ENCODE results near the gene ABCC4. TPM values are rescaled to one million over a fixed set of nuclear protein-coding genes. Genes with fewer than 3 reads are reported as not detected.

The ABCC4 gene
- total RNA-seq, 5 donors from 2014 or later (not counting 1 experiment from before 2014, with no cell fraction given): 8.9 to 12.5 (median 9.5) TPM

DNA sequence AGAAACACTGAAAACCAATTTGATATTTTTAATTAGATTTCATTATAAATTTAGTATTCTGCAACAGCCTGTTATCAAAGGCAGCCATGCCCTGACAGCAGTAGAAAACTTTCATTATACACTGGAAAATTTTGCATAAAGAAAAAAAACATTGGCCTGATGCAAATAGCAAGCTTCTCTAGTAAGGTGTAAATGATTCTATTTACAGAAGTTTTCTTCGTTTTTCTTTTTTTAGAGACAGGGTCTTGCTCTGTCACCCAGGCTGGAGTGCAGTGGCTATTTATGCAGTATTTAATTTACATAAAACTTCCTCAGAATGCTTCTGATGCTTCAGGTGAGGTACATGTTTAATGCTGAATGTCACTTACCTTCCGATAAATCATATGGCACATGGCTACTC, 67.0 kb downstream of the ABCC4 start:
- ATAC-seq (replicated peaks in 1 of 4) (no peak), DNase-seq (no peak)
- peaks cover 2 to 12% (median 7%) of the 10 kb centered on the region in 3 donors for H3K4me1 Mint-ChIP-seq
- Histone ChIP-seq H3K9me3 (no peaks in the 10 kb centered on the region), H3K27ac (ENCODE audit: low read length) (no peak overlapping the region), H3K27me3 (replicated peaks in 1 of 2; ENCODE audit: control insufficient read depth in 2 of 2, extremely low read depth in 1 of 2, insufficient read depth in 2 of 2, low read length in 1 of 2) (no peaks in the 10 kb centered on the region), H3K4me1 (ENCODE audit: control insufficient read depth in 1 of 2, extremely low read depth in 1 of 2, insufficient read depth in 2 of 2, low read length in 2 of 2) (no peaks in the 10 kb centered on the region), H3K36me3 (ENCODE audit: control insufficient read depth in 2 of 2, extremely low read depth in 1 of 2, insufficient read depth in 1 of 2, low read length in 1 of 2) (no peaks in the 10 kb centered on the region), H3K4me3 (ENCODE audit: control insufficient read depth in 1 of 2, extremely low read depth in 1 of 2, low read length in 1 of 2) (no peak overlapping the region)
- ChIA-PET POLR2A (no interaction called here), CTCF (no interaction called here)
- H3K27me3 Mint-ChIP-seq: no peaks in the 10 kb centered on the region
- H3K9me3 Mint-ChIP-seq: no peaks in the 10 kb centered on the region
- peaks cover 23% of the 10 kb centered on the region for H3K36me3 Mint-ChIP-seq
- H3K27ac Mint-ChIP-seq: no peak overlapping the region
- H3K4me3 Mint-ChIP-seq: no peak overlapping the region
- WGBS (ENCODE audit: insufficient coverage): 100% methylated on average over 1 of the region's 2 CpGs

GRCh38 chr13:95233026-95233635, 68.1 kb downstream of the ABCC4 start:
- Mint-ChIP-seq H3K9me3 (no peaks in the 10 kb centered on the region), H3K27ac (no peak overlapping the region), H3K4me3 (no peak overlapping the region), H3K27me3 (no peaks in the 10 kb centered on the region), H3K36me3 (peaks cover 21% of the 10 kb centered on the region), H3K4me1 (peaks cover 2 to 12% (median 7%) of the 10 kb centered on the region in 3 donors)
- H3K9me3 ChIP-seq: no peaks in the 10 kb centered on the region
- no peak overlapping the region for H3K4me3 ChIP-seq (ENCODE audit: control insufficient read depth in 1 of 2, extremely low read depth in 1 of 2, low read length in 1 of 2)
- WGBS (ENCODE audit: insufficient coverage): no CpG with 5 or more reads among the region's 4 CpGs
- no peaks in the 10 kb centered on the region for H3K27me3 ChIP-seq (replicated peaks in 1 of 2; ENCODE audit: control insufficient read depth in 2 of 2, extremely low read depth in 1 of 2, insufficient read depth in 2 of 2, low read length in 1 of 2)
- H3K4me1 ChIP-seq (ENCODE audit: control insufficient read depth in 1 of 2, extremely low read depth in 1 of 2, insufficient read depth in 2 of 2, low read length in 2 of 2): no peaks in the 10 kb centered on the region
- no peaks in the 10 kb centered on the region for H3K36me3 ChIP-seq (ENCODE audit: control insufficient read depth in 2 of 2, extremely low read depth in 1 of 2, insufficient read depth in 1 of 2, low read length in 1 of 2)
- DNase-seq (no peak), ATAC-seq (replicated peaks in 1 of 4) (no peak)
- ChIA-PET CTCF (no interaction called here), POLR2A (no interaction called here)
- no peak overlapping the region for H3K27ac ChIP-seq (ENCODE audit: low read length)

GRCh38 chr13:95231393-95231792, 69.9 kb downstream of the ABCC4 start:
- Mint-ChIP-seq H3K27me3 (no peaks in the 10 kb centered on the region), H3K36me3 (peaks cover 17% of the 10 kb centered on the region), H3K9me3 (no peaks in the 10 kb centered on the region), H3K4me3 (no peak overlapping the region), H3K27ac (no peak overlapping the region), H3K4me1 (peaks cover 9 to 12% (median 10%) of the 10 kb centered on the region in 3 donors)
- WGBS (ENCODE audit: insufficient coverage): 89% methylated on average over 4 of the region's 9 CpGs
- Histone ChIP-seq H3K9me3 (no peaks in the 10 kb centered on the region), H3K4me1 (ENCODE audit: control insufficient read depth in 1 of 2, extremely low read depth in 1 of 2, insufficient read depth in 2 of 2, low read length in 2 of 2) (no peaks in the 10 kb centered on the region), H3K27ac (ENCODE audit: low read length) (no peak overlapping the region), H3K36me3 (ENCODE audit: control insufficient read depth in 2 of 2, extremely low read depth in 1 of 2, insufficient read depth in 1 of 2, low read length in 1 of 2) (no peaks in the 10 kb centered on the region), H3K4me3 (ENCODE audit: control insufficient read depth in 1 of 2, extremely low read depth in 1 of 2, low read length in 1 of 2) (no peak overlapping the region), H3K27me3 (replicated peaks in 1 of 2; ENCODE audit: control insufficient read depth in 2 of 2, extremely low read depth in 1 of 2, insufficient read depth in 2 of 2, low read length in 1 of 2) (no peaks in the 10 kb centered on the region)
- DNase-seq (no peak), ATAC-seq (replicated peaks in 1 of 4) (no peak)
- POLR2A ChIA-PET: no interaction called here
- CTCF ChIA-PET: no interaction called here

DNA sequence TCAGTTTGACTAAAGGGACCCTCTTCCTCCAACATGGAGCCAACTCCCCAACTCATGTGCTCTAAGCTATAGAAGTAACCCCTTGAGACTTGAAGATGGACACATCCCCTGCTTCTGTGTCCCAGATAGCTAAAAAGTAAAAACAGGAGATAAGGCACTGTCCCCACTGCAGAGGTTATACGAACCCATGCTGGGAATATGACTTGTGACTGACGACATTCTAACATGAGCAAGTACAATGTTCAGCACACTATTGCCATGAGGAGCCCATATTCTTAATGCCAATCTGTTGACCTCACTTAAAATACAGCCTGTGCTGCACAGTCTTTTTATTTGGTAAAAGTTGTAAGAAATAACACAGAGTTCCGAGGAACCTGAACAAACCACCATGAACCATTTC, 71.4 kb downstream of the ABCC4 start:
- POLR2A ChIA-PET: interaction anchor here in 1 of 2 donors (0.6 kb wide), 1 partner anchor 26 kb away, joined by 7 read pairs; no protein-coding TSS in a partner anchor
- H3K4me1 Mint-ChIP-seq: peaks cover 0 to 7% (median 7%) of the 10 kb centered on the region in 3 donors
- no CpG with 5 or more reads among the region's 3 CpGs for WGBS (ENCODE audit: insufficient coverage)
- no peak for DNase-seq
- no peak overlapping the region for H3K27ac Mint-ChIP-seq
- H3K4me3 Mint-ChIP-seq: no peak overlapping the region
- no peaks in the 10 kb centered on the region for H3K27me3 Mint-ChIP-seq
- no peaks in the 10 kb centered on the region for H3K9me3 Mint-ChIP-seq
- no peak overlapping the region for H3K4me3 ChIP-seq (ENCODE audit: control insufficient read depth in 1 of 2, extremely low read depth in 1 of 2, low read length in 1 of 2)
- H3K27me3 ChIP-seq (replicated peaks in 1 of 2; ENCODE audit: control insufficient read depth in 2 of 2, extremely low read depth in 1 of 2, insufficient read depth in 2 of 2, low read length in 1 of 2): no peaks in the 10 kb centered on the region
- no peak for ATAC-seq (replicated peaks in 1 of 4)
- CTCF ChIA-PET: interaction anchor here in 1 of 2 donors (0.9 kb wide), 1 partner anchor 36 kb away, joined by 4 read pairs; no protein-coding TSS in a partner anchor
- no peak overlapping the region for H3K27ac ChIP-seq (ENCODE audit: low read length)
- H3K4me1 ChIP-seq (ENCODE audit: control insufficient read depth in 1 of 2, extremely low read depth in 1 of 2, insufficient read depth in 2 of 2, low read length in 2 of 2): no peaks in the 10 kb centered on the region
- H3K36me3 ChIP-seq (ENCODE audit: control insufficient read depth in 2 of 2, extremely low read depth in 1 of 2, insufficient read depth in 1 of 2, low read length in 1 of 2): no peaks in the 10 kb centered on the region
- peaks cover 12% of the 10 kb centered on the region for H3K36me3 Mint-ChIP-seq
- H3K9me3 ChIP-seq: no peaks in the 10 kb centered on the region

DNA sequence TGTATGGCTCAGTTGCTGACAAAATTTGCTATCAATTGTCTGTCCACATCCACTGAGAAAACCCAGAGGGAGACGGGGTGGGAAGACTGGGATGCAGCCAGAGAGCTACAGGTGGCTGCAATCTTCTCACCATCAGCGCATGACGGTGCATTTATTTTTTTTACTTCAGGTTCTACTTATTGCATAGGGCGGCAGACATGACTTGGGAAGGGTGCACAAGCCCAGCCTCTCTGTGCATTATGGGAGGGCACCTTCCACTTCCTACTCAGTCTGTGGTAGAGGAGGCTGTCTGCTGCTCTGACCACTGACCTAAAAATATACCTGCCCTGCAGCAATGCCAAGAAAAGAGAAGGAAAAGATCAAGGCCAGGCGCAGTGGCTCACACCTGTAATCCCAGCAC, 73.1 kb downstream of the ABCC4 start:
- ATAC-seq (replicated peaks in 1 of 4) (no peak), DNase-seq (no peak)
- Mint-ChIP-seq H3K36me3 (peaks cover 15% of the 10 kb centered on the region), H3K27ac (no peak overlapping the region), H3K4me3 (no peak overlapping the region), H3K4me1 (peaks cover 0 to 7% (median 7%) of the 10 kb centered on the region in 3 donors), H3K27me3 (no peaks in the 10 kb centered on the region), H3K9me3 (no peaks in the 10 kb centered on the region)
- Histone ChIP-seq H3K27me3 (replicated peaks in 1 of 2; ENCODE audit: control insufficient read depth in 2 of 2, extremely low read depth in 1 of 2, insufficient read depth in 2 of 2, low read length in 1 of 2) (no peaks in the 10 kb centered on the region), H3K9me3 (no peaks in the 10 kb centered on the region), H3K4me1 (ENCODE audit: control insufficient read depth in 1 of 2, extremely low read depth in 1 of 2, insufficient read depth in 2 of 2, low read length in 2 of 2) (no peaks in the 10 kb centered on the region), H3K4me3 (ENCODE audit: control insufficient read depth in 1 of 2, extremely low read depth in 1 of 2, low read length in 1 of 2) (no peak overlapping the region), H3K27ac (ENCODE audit: low read length) (no peak overlapping the region), H3K36me3 (ENCODE audit: control insufficient read depth in 2 of 2, extremely low read depth in 1 of 2, insufficient read depth in 1 of 2, low read length in 1 of 2) (no peaks in the 10 kb centered on the region)
- CTCF ChIA-PET: no interaction called here
- POLR2A ChIA-PET: no interaction called here
- WGBS (ENCODE audit: insufficient coverage): 100% methylated on average over 1 of the region's 5 CpGs

DNA sequence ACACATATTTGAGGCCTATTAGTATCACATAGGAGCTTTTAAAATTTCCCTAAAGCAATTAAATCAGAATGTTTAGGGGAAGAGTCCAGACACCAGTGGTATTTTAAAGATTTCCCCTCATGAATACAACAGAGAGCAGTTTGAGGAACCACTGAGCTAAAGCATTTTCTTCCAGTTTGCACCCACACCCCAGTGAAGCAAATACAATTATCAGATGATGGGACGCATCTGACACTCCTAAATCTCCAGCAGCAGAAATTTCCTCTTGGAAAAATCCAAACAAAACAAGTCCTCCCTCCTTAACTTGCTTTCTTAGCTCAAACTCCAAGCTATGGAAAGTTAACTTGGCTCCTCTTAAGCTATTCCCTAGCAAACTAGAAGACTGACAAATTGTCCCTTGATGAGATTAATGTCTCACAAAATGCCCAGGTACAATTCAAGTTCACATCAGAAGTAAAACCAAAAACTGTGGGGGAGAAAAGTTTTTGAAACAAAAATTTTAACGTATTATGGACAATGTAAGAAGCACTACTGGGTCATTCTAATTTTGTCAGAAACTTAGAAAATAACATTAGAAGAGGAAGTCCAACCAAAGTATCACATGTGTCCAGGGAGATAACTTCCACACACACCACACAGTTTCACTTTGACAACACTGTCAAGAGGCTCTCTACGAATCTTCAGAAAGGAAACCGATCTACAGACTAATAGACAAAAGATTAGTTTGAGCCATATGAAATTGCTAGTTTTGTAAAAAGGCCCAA, 74.1 kb downstream of the ABCC4 start:
- no peak overlapping the region for H3K27ac Mint-ChIP-seq
- Histone ChIP-seq H3K27me3 (replicated peaks in 1 of 2; ENCODE audit: control insufficient read depth in 2 of 2, extremely low read depth in 1 of 2, insufficient read depth in 2 of 2, low read length in 1 of 2) (no peaks in the 10 kb centered on the region), H3K36me3 (ENCODE audit: control insufficient read depth in 2 of 2, extremely low read depth in 1 of 2, insufficient read depth in 1 of 2, low read length in 1 of 2) (no peaks in the 10 kb centered on the region), H3K27ac (ENCODE audit: low read length) (no peak overlapping the region), H3K4me1 (ENCODE audit: control insufficient read depth in 1 of 2, extremely low read depth in 1 of 2, insufficient read depth in 2 of 2, low read length in 2 of 2) (no peaks in the 10 kb centered on the region), H3K9me3 (no peaks in the 10 kb centered on the region), H3K4me3 (ENCODE audit: control insufficient read depth in 1 of 2, extremely low read depth in 1 of 2, low read length in 1 of 2) (no peak overlapping the region)
- H3K27me3 Mint-ChIP-seq: no peaks in the 10 kb centered on the region
- no peaks in the 10 kb centered on the region for H3K9me3 Mint-ChIP-seq
- ATAC-seq (replicated peaks in 1 of 4) (no peak), DNase-seq (no peak)
- H3K4me3 Mint-ChIP-seq: no peak overlapping the region
- POLR2A ChIA-PET: no interaction called here
- CTCF ChIA-PET: interaction anchor here in 1 of 2 donors (0.8 kb wide), 1 partner anchor 177 kb away, joined by 3 read pairs; no protein-coding TSS in a partner anchor
- 0% methylated on average over 1 of the region's 4 CpGs for WGBS (ENCODE audit: insufficient coverage)
- peaks cover 15% of the 10 kb centered on the region for H3K36me3 Mint-ChIP-seq
- H3K4me1 Mint-ChIP-seq: peaks cover 0 to 7% (median 7%) of the 10 kb centered on the region in 3 donors

All from T-cell (primary cell).